ENCODE results near the gene APEH.

GRCh38 chr3:49639551-49639950 lies 34.6 kb upstream of the APEH start:
- no peak for TF ChIP-seq CTCF (IDR thresholded peaks at IDR 0.05)
- TF ChIP-seq POLR2AphosphoS5 (IDR thresholded peaks at IDR 0.05) = no peak

Data from prostate gland (tissue), 2 donors.